ENCODE data around the gene STK36. TPM values are rescaled to one million over a fixed set of nuclear protein-coding genes. Genes with fewer than 3 reads are reported as not detected.

The STK36 gene
- polyA plus RNA-seq, 2 of the 4 experiments (the other 2 are of a cell fraction), result 20.6 to 29.9 TPM

- FAIRE-seq (no peak), DNase-seq (ENCODE audit: low read depth in 1 of 2, low spot score in 1 of 2) (no peak), ATAC-seq (peak in 1 of 2 experiments; percentile 42; a peak in 3 of 6 replicates)
- Histone ChIP-seq H3K4me2 (no peak overlapping the region), H3K4me3 (no peak overlapping the region), H3K9me3 (no peaks in the 10 kb centered on the region), H3K4me1 (peaks cover 14% of the 10 kb centered on the region; the same call in 1 of the 3 replicates), H3K27ac (peak overlapping the region; percentile 23 to 57; a peak in 4 of 6 replicates)
- ChIA-PET CTCF (interaction anchor here (0.7 to 7.0 kb wide), 4 partner anchors 13 to 347 kb away, joined by 3 to 76 read pairs (median 10); partner anchors contain the start of genes BCS1L and ZNF142), POLR2A (no interaction called here)
- WGBS (ENCODE audit: missing lambda C conversion rate), result 90% methylated on average over 11 of the region's 11 CpGs
- no peak for TF ChIP-seq CBX2 (IDR thresholded peaks at IDR 0.05; ENCODE audit: borderline replicate concordance, low read depth)
- no peak for TF ChIP-seq TP53 (CRISPR knock-in tag; IDR thresholded peaks at IDR 0.05)
- TF ChIP-seq ESRRA (IDR thresholded peaks at IDR 0.05; ENCODE audit: borderline replicate concordance, low read length), result no peak
- no peak for TF ChIP-seq JUNB (IDR thresholded peaks at IDR 0.05)
Observed at GRCh38 chr2:218644721-218645120, 27.2 kb upstream of the STK36 start.

- ATAC-seq (peak in 1 of 2 experiments; percentile 9; a peak in 1 of 6 replicates), FAIRE-seq (no peak)
- POLR2A ChIA-PET, result no interaction called here
Observed at GRCh38 chr2:218645126-218645525, 26.8 kb upstream of the STK36 start.

GRCh38 chr2:218648088-218648786, 23.6 kb upstream of the STK36 start:
- FAIRE-seq, result peak; percentile 54
- WGBS (ENCODE audit: missing lambda C conversion rate), result 59% methylated on average over 9 of the region's 9 CpGs

More at GRCh38 chr2:218645126-218645525, 26.8 kb upstream of the STK36 start:
- DNase-seq (ENCODE audit: low read depth in 1 of 2, low spot score in 1 of 2), result peak in 1 of 2 experiments; percentile 28
- Histone ChIP-seq H3K27ac (peak overlapping the region; percentile 23 to 57; a peak in 4 of 6 replicates), H3K4me2 (no peak overlapping the region), H3K4me3 (no peak overlapping the region), H3K4me1 (peaks cover 14% of the 10 kb centered on the region; the same call in 1 of the 3 replicates), H3K9me3 (no peaks in the 10 kb centered on the region)
- TF ChIP-seq FOSB (CRISPR knock-in tag; IDR thresholded peaks at IDR 0.05) (no peak), KDM5A (IDR thresholded peaks at IDR 0.05) (no peak), GATA3 (IDR thresholded peaks at IDR 0.05; ENCODE audit: borderline replicate concordance) (no peak), RCOR1 (IDR thresholded peaks at IDR 0.05; ENCODE audit: low read depth, low read length) (no peak), HMGXB4 (CRISPR knock-in tag; IDR thresholded peaks at IDR 0.05; ENCODE audit: borderline replicate concordance) (no peak)
- WGBS (ENCODE audit: missing lambda C conversion rate), result 43% methylated on average over 1 of the region's 1 CpG
- CTCF ChIA-PET, result interaction anchor here (0.7 to 7.0 kb wide), 3 partner anchors 13 to 347 kb away, joined by 3 to 76 read pairs (median 14); partner anchors contain the start of genes BCS1L and ZNF142

More at GRCh38 chr2:218648088-218648786, 23.6 kb upstream of the STK36 start:
- peak; percentile 82 for TF ChIP-seq CTCF (IDR thresholded peaks at IDR 0.05)
- TF ChIP-seq CEBPB (IDR thresholded peaks at IDR 0.05), result no peak
- peak; percentile 59; the same call in 1 of the 2 replicates for TF ChIP-seq MAX (IDR thresholded peaks at IDR 0.05)
- peak; percentile 68 to 73 for TF ChIP-seq RAD21 (conservative IDR thresholded peaks at IDR 0.05 in 1 of 2, IDR thresholded peaks at IDR 0.05 in 1 of 2)
- TF ChIP-seq SMC3 (IDR thresholded peaks at IDR 0.05), result peak; percentile 63
- no peak for TF ChIP-seq MAZ (IDR thresholded peaks at IDR 0.05; ENCODE audit: borderline replicate concordance, low read depth, low read length)
- no peak for TF ChIP-seq CBX8 (IDR thresholded peaks at IDR 0.05)
- TF ChIP-seq MYC (IDR thresholded peaks at IDR 0.05; ENCODE audit: borderline replicate concordance, low read length), result peak; percentile 38; the same call in 1 of the 2 replicates
- TF ChIP-seq FOSL2 (IDR thresholded peaks at IDR 0.05), result no peak
- no peak for TF ChIP-seq FOSL2 (CRISPR knock-in tag; IDR thresholded peaks at IDR 0.05)
- no peak for TF ChIP-seq HMGXB4 (CRISPR knock-in tag; IDR thresholded peaks at IDR 0.05; ENCODE audit: borderline replicate concordance)
- no peak for TF ChIP-seq ESRRA (IDR thresholded peaks at IDR 0.05; ENCODE audit: borderline replicate concordance, low read length)
- Histone ChIP-seq H3K4me1 (peaks cover 14% of the 10 kb centered on the region; the same call in 1 of the 3 replicates), H3K4me3 (no peak overlapping the region), H3K27ac (no peak overlapping the region), H3K4me2 (no peak overlapping the region), H3K9me3 (no peaks in the 10 kb centered on the region)
- DNase-seq (ENCODE audit: low read depth in 1 of 2, low spot score in 1 of 2), result peak; percentile 71 to 80
- ChIA-PET POLR2A (no interaction called here), CTCF (interaction anchor here (0.6 to 7.0 kb wide), 26 partner anchors 8 to 461 kb away, joined by 3 to 76 read pairs (median 4); partner anchors contain the start of genes BCS1L, PLCD4, RNF25 and STK36)
- peak; percentile 89 to 91 for ATAC-seq
